SK-N-MC (cell line): ENCODE results near the gene AKR7A2.

Experiments used
- EZH2 ChIP-seq: fragments of 200-600 bp; sonication (generic); IDR thresholded peaks from one replicate; pipeline ENCODE4 v1.6.1; 2017; ENCODE audit warnings: antibody characterized with exemption
- FOXP2 ChIP-seq: optimal IDR thresholded peaks from 2 replicates; pipeline ENCODE3; 2011; ENCODE audit warnings: mild to moderate bottlenecking, moderate library complexity; ENCODE audit not compliant: insufficient read depth; ENCODE audit errors: extremely low read length, control extremely low read depth
- POLR2AphosphoS5 ChIP-seq: IDR thresholded peaks from 2 replicates; pipeline ENCODE4 v1.6.1; 2012; ENCODE audit warnings: mild to moderate bottlenecking, low read depth, low read length, borderline replicate concordance

- TF ChIP-seq POLR2AphosphoS5 = no peak
- TF ChIP-seq EZH2 = no peak
- TF ChIP-seq FOXP2 = no peak
These were observed 43.5 kb downstream of the AKR7A2 start for GRCh38 chr1:19268445-19268844.
